IMR-90 (cell line): ENCODE data around the gene FMN2. TPM values are rescaled to one million over a fixed set of nuclear protein-coding genes. Genes with fewer than 3 reads are reported as not detected.

Experiments
- ATAC-seq: fragments of 200-7000 bp; cut with Tn5 transposase; 2 replicates; pipeline ENCODE4 v1.9.1; 2020; ENCODE audit warnings: low read depth, mild to moderate bottlenecking, moderate library complexity
- BruUV-seq: library from RNA; stranded (reverse); fragments of 400-500 nt; replicated peaks from 2 replicates; lab custom pipeline; 2021; lab: Mats Ljungman, UMichigan
- CTCF ChIA-PET: fragments of 300-600 bp; formaldehyde crosslinking; extraction: SDS; loops from one replicate; lab custom pipeline; 2021; ENCODE audit warnings: antibody characterized with exemption; lab: Yijun Ruan, JAX
- POLR2A ChIA-PET: fragments of 300-600 bp; sonication (Branson Sonifier 250); formaldehyde crosslinking; loops from one replicate; lab custom pipeline; 2022; ENCODE audit warnings: antibody characterized with exemption; ENCODE audit not compliant: unreplicated experiment; lab: Charles Lee
- DNase-seq: peaks from one replicate; pipeline ENCODE4 v3.0.0; 2013
- H2AFZ ChIP-seq: replicated peaks from 2 replicates; pipeline ENCODE3; 2013; ENCODE audit warnings: low read length, mild to moderate bottlenecking; ENCODE audit not compliant: poor library complexity
- H2AK5ac ChIP-seq: 2 replicates; pipeline ENCODE4 v1.6.1; 2013; ENCODE audit warnings: low read depth, low read length, inconsistent platforms
- H2AK9ac ChIP-seq: replicated peaks from 2 replicates; pipeline ENCODE3; 2013; ENCODE audit warnings: mild to moderate bottlenecking, low read depth, low read length, moderate library complexity; ENCODE audit not compliant: poor library complexity
- H2BK120ac ChIP-seq: 2 replicates; pipeline ENCODE4 v1.6.1; 2013; ENCODE audit warnings: low read depth, low read length, inconsistent platforms
- H2BK15ac ChIP-seq: 3 replicates; pipeline ENCODE4 v1.6.1; 2013; ENCODE audit warnings: low read depth, low read length, inconsistent platforms
- H2BK20ac ChIP-seq: 2 replicates; pipeline ENCODE4 v1.6.1; 2013; ENCODE audit warnings: low read depth, mild to moderate bottlenecking, inconsistent platforms, low read length, moderate library complexity
- H2BK5ac ChIP-seq: 2 replicates; pipeline ENCODE4 v1.6.1; 2013; ENCODE audit warnings: mild to moderate bottlenecking, low read depth, low read length, inconsistent platforms; ENCODE audit not compliant: poor library complexity, severe bottlenecking
- H3K14ac ChIP-seq: replicated peaks from 2 replicates; pipeline ENCODE4 v1.6.1; 2013; ENCODE audit warnings: low read depth, low read length, inconsistent platforms
- H3K18ac ChIP-seq: 2 replicates; pipeline ENCODE4 v1.6.1; 2013; ENCODE audit warnings: low read depth, low read length, control low read depth
- H3K23ac ChIP-seq: 2 replicates; pipeline ENCODE4 v1.6.1; 2013; ENCODE audit warnings: low read depth, low read length, inconsistent platforms
- H3K27ac ChIP-seq: 2 replicates; pipeline ENCODE4 v1.5.1; 2013; ENCODE audit warnings: mild to moderate bottlenecking, control low read depth, low read length; ENCODE audit not compliant: insufficient read depth
- H3K27me3 ChIP-seq: 2 replicates; pipeline ENCODE4 v1.6.1; 2013; ENCODE audit warnings: low read length; ENCODE audit not compliant: control insufficient read depth, insufficient read depth
- H3K36me3 ChIP-seq: 2 replicates; pipeline ENCODE4 v1.6.1; 2013; ENCODE audit warnings: low read length, mixed read lengths; ENCODE audit not compliant: control insufficient read depth, insufficient read depth
- H3K4ac ChIP-seq: 2 replicates; pipeline ENCODE4 v1.6.1; 2013; ENCODE audit warnings: low read depth, low read length, inconsistent platforms
- H3K4me1 ChIP-seq: 2 replicates; pipeline ENCODE4 v1.6.1; 2013; ENCODE audit warnings: low read length, mixed read lengths; ENCODE audit not compliant: control insufficient read depth, insufficient read depth
- H3K4me2 ChIP-seq: 2 replicates; pipeline ENCODE4 v1.6.1; 2013; ENCODE audit warnings: low read depth, mild to moderate bottlenecking, control low read depth, low read length, moderate library complexity
- H3K4me3 ChIP-seq: 2 replicates; pipeline ENCODE4 v1.5.1; 2013; ENCODE audit warnings: low read depth, mild to moderate bottlenecking, control low read depth, low read length, moderate library complexity; ENCODE audit not compliant: insufficient read depth
- H3K56ac ChIP-seq: 2 replicates; pipeline ENCODE4 v1.6.1; 2013; ENCODE audit warnings: low read length, inconsistent platforms; ENCODE audit not compliant: insufficient read depth; ENCODE audit errors: extremely low read depth
- H3K79me1 ChIP-seq, 2 experiments: 2 replicates each; pipeline ENCODE4 v1.6.1; 2013; ENCODE audit warnings: low read length in 2 of 2, inconsistent platforms in 1 of 2, low read depth in 1 of 2
- H3K9ac ChIP-seq: 2 replicates; pipeline ENCODE4 v1.6.1; 2013; ENCODE audit warnings: low read depth, low read length, control low read depth
- H3K9me1 ChIP-seq: 2 replicates; pipeline ENCODE4 v1.6.1; 2013; ENCODE audit warnings: low read length, inconsistent platforms; ENCODE audit not compliant: insufficient read depth
- H3K9me3 ChIP-seq: 2 replicates; pipeline ENCODE4 v1.6.1; 2013; ENCODE audit warnings: low read length; ENCODE audit not compliant: control insufficient read depth, insufficient read depth
- H4K20me1 ChIP-seq: 2 replicates; pipeline ENCODE4 v1.6.1; 2013; ENCODE audit warnings: low read length, inconsistent platforms; ENCODE audit not compliant: insufficient read depth
- H4K5ac ChIP-seq: 2 replicates; pipeline ENCODE4 v1.6.1; 2013; ENCODE audit warnings: mild to moderate bottlenecking, low read depth, low read length, control low read depth
- H4K8ac ChIP-seq, 2 experiments: 2 replicates each; pipeline ENCODE4 v1.6.1; 2013; ENCODE audit warnings: low read depth in 2 of 2, low read length in 2 of 2, control low read depth in 1 of 2, inconsistent platforms in 1 of 2
- H4K91ac ChIP-seq: 2 replicates; pipeline ENCODE4 v1.6.1; 2013; ENCODE audit warnings: low read depth, low read length, inconsistent platforms; ENCODE audit not compliant: insufficient read depth
- CTCF ChIP-seq: conservative IDR thresholded peaks from 2 replicates; pipeline ENCODE4 v1.5.1; 2012; ENCODE audit warnings: mild to moderate bottlenecking, low read depth, low read length, improper control_type of control experiment
- FOS ChIP-seq: fragments of 150-350 bp; IDR thresholded peaks from 2 replicates; pipeline ENCODE4 v1.6.1; 2016; ENCODE audit warnings: low read depth, low read length
- MAZ ChIP-seq: IDR thresholded peaks from 2 replicates; pipeline ENCODE4 v1.6.1; 2012; ENCODE audit warnings: low read depth, mild to moderate bottlenecking, low read length, improper control_type of control experiment, moderate library complexity, borderline replicate concordance
- WGBS, 2 experiments: methylation state at CpG; one replicate each; pipeline versions ENCODE4 v1.1.5 to v1.1.7; 2013; ENCODE audit warnings: missing lambda C conversion rate in 2 of 2; ENCODE audit not compliant: insufficient read length in 1 of 2; ENCODE audit errors: extremely low coverage in 2 of 2; 5-methylcytosine and 5-hydroxymethylcytosine counted together
- dilution Hi-C: fragments of 300-500 bp; cut with HindIII; formaldehyde crosslinking; loops from one replicate; pipeline ENCODE4 v1.14.3; 2018; ENCODE audit warnings: low sequenced_read_pairs; ENCODE audit not compliant: unreplicated experiment
- in situ Hi-C: fragments of 300-500 bp; cut with MboI; formaldehyde crosslinking; loops from 3 replicates; pipeline ENCODE4 v1.14.3; 2019; ENCODE audit warnings: low sequenced_read_pairs, inconsistent platforms, mixed read lengths
- intact Hi-C: fragments of 100-400 bp; cut with micrococcal nuclease; formaldehyde crosslinking; loops from 2 replicates; pipeline ENCODE4 v1.10.0; 2022
- polyA plus RNA-seq, 3 experiments: library from polyadenylated mRNA; depleted of rRNA; stranded (reverse); fragments of >200 nt; gene quantifications; 2 replicates each; pipeline ENCODE4 v1.2.3, GENCODE V29; 2012; ENCODE audit warnings: low replicate concordance in 1 of 3
- total RNA-seq: library from RNA; depleted of rRNA; stranded (reverse); fragments of >200 nt; gene quantifications from 2 replicates; pipeline ENCODE4 v1.2.3, GENCODE V29; 2012
- TF ChIP-seq, protein P1 (sequence below): fragments of 150-350 bp; IDR thresholded peaks from 2 replicates; pipeline ENCODE4 v1.6.1; 2017; ENCODE audit warnings: mild to moderate bottlenecking, antibody characterized with exemption, low read length, low read depth

The FMN2 gene
- total and polyA plus RNA-seq, 2 of the 4 experiments (the other 2 are of a cell fraction): 29.0 to 35.8 TPM

GRCh38 chr1:240391660-240392260, 300.1 kb downstream of the FMN2 start:
- Histone ChIP-seq H4K20me1 (no peaks in the 10 kb centered on the region), H3K9me1 (no peaks in the 10 kb centered on the region; the same call in 1 of the 2 replicates), H3K4me3 (no peak overlapping the region), H4K5ac (no peak overlapping the region), H3K4me1 (peaks cover 4% of the 10 kb centered on the region; the same call in 1 of the 2 replicates), H3K23ac (no peak overlapping the region), H3K4ac (no peak overlapping the region), H2BK20ac (no peak overlapping the region), H3K9ac (no peak overlapping the region), H3K27ac (no peak overlapping the region), H3K56ac (no peak overlapping the region), H3K79me1 (peaks cover 3 to 19% of the 10 kb centered on the region in 2 experiments; a peak in 3 of 4 replicates), H3K4me2 (no peak overlapping the region), H2AFZ (no peak overlapping the region), H4K8ac (no peak overlapping the region), H4K91ac (no peak overlapping the region), H2BK120ac (no peak overlapping the region), H3K27me3 (no peaks in the 10 kb centered on the region), H3K18ac (no peak overlapping the region), H2BK15ac (no peak overlapping the region), H2AK5ac (no peak overlapping the region), H3K9me3 (no peaks in the 10 kb centered on the region), H3K36me3 (no peaks in the 10 kb centered on the region), H2BK5ac (no peak overlapping the region), H2AK9ac (no peak overlapping the region), H3K14ac (no peak overlapping the region)
- intact Hi-C loops: no loop called here
- POLR2A ChIA-PET: no interaction called here
- WGBS, 2 experiments: no CpG with 5 or more reads among the region's 2 CpGs
- DNase-seq (no peak), ATAC-seq (no peak)
- no TSS peak for BruUV-seq
- TF ChIP-seq FOS: no peak
- TF ChIP-seq CTCF: no peak
- TF ChIP-seq, protein P1, sequence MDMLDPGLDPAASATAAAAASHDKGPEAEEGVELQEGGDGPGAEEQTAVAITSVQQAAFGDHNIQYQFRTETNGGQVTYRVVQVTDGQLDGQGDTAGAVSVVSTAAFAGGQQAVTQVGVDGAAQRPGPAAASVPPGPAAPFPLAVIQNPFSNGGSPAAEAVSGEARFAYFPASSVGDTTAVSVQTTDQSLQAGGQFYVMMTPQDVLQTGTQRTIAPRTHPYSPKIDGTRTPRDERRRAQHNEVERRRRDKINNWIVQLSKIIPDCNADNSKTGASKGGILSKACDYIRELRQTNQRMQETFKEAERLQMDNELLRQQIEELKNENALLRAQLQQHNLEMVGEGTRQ: no peak
- TF ChIP-seq MAZ: no peak
- CTCF ChIA-PET: no interaction called here
- dilution Hi-C loops: no loop called here
- in situ Hi-C loops: no loop called here
